DOHH2 (cell line): ENCODE data around the gene LTBR.

Source experiments
- H3F3A ChIP-seq: fragments of 200-600 bp; sonication (generic), shearing (Covaris generic); 2 replicates; pipeline ENCODE4 v1.6.0; 2016; ENCODE audit warnings: antibody characterized with exemption, mild to moderate bottlenecking; ENCODE audit not compliant: control insufficient read depth, insufficient read depth
- H3K27ac ChIP-seq: fragments of 200-600 bp; sonication (generic); 2 replicates; pipeline ENCODE4 v1.5.1; 2014; ENCODE audit warnings: low read depth, mild to moderate bottlenecking, low read length, moderate library complexity
- H3K27me3 ChIP-seq: fragments of 200-600 bp; sonication (generic); 2 replicates; pipeline ENCODE4 v1.6.1; 2014; ENCODE audit warnings: mild to moderate bottlenecking, low read length, mixed read lengths; ENCODE audit not compliant: control insufficient read depth
- H3K36me3 ChIP-seq: fragments of 200-600 bp; sonication (generic); 2 replicates; pipeline ENCODE4 v1.6.1; 2014; ENCODE audit warnings: mild to moderate bottlenecking, low read length, moderate library complexity, mixed read lengths; ENCODE audit not compliant: control insufficient read depth
- H3K4me1 ChIP-seq: fragments of 200-600 bp; sonication (generic); 2 replicates; pipeline ENCODE4 v1.6.1; 2014; ENCODE audit warnings: mild to moderate bottlenecking, low read length, mixed read lengths; ENCODE audit not compliant: control insufficient read depth
- H3K4me2 ChIP-seq: fragments of 200-600 bp; sonication (generic); 2 replicates; pipeline ENCODE4 v1.6.0; 2014; ENCODE audit warnings: mild to moderate bottlenecking, low read length, moderate library complexity
- H3K4me3 ChIP-seq: fragments of 200-600 bp; sonication (generic); 2 replicates; pipeline ENCODE4 v1.5.1; 2014; ENCODE audit warnings: mild to moderate bottlenecking, low read length, mixed read lengths
- H3K79me2 ChIP-seq: fragments of 200-600 bp; sonication (generic); 2 replicates; pipeline ENCODE4 v1.6.1; 2014; ENCODE audit warnings: mild to moderate bottlenecking, low read length, mixed read lengths; ENCODE audit not compliant: control insufficient read depth
- H3K9me2 ChIP-seq: fragments of 200-600 bp; sonication (generic); replicated peaks from 2 replicates; pipeline ENCODE4 v1.6.1; 2014; ENCODE audit warnings: mild to moderate bottlenecking, low read length, mixed read lengths; ENCODE audit not compliant: control insufficient read depth
- H3K9me3 ChIP-seq: fragments of 200-600 bp; sonication (generic); 2 replicates; pipeline ENCODE4 v1.6.1; 2014; ENCODE audit warnings: antibody characterized with exemption, low read length, mixed read lengths; ENCODE audit not compliant: control insufficient read depth, insufficient read depth
- H4K20me1 ChIP-seq: fragments of 200-600 bp; sonication (generic); 2 replicates; pipeline ENCODE4 v1.6.0; 2014; ENCODE audit warnings: low read depth, mild to moderate bottlenecking, antibody characterized with exemption, low read length, moderate library complexity; ENCODE audit not compliant: control insufficient read depth, insufficient read depth
- EZH2phosphoT487 ChIP-seq: fragments of 200-600 bp; sonication (generic); IDR thresholded peaks from 2 replicates; pipeline ENCODE4 v1.6.1; 2017; ENCODE audit warnings: borderline replicate concordance, mild to moderate bottlenecking, antibody characterized with exemption, low read length, moderate library complexity, mixed read lengths
- TF ChIP-seq, protein P1 (sequence below): fragments of 200-600 bp; sonication (generic); IDR thresholded peaks from one replicate; pipeline ENCODE4 v1.5.1; 2014; ENCODE audit warnings: antibody characterized with exemption, mild to moderate bottlenecking, low read depth, low read length; ENCODE audit not compliant: poor library complexity, severe bottlenecking

LTBR gene

DNA sequence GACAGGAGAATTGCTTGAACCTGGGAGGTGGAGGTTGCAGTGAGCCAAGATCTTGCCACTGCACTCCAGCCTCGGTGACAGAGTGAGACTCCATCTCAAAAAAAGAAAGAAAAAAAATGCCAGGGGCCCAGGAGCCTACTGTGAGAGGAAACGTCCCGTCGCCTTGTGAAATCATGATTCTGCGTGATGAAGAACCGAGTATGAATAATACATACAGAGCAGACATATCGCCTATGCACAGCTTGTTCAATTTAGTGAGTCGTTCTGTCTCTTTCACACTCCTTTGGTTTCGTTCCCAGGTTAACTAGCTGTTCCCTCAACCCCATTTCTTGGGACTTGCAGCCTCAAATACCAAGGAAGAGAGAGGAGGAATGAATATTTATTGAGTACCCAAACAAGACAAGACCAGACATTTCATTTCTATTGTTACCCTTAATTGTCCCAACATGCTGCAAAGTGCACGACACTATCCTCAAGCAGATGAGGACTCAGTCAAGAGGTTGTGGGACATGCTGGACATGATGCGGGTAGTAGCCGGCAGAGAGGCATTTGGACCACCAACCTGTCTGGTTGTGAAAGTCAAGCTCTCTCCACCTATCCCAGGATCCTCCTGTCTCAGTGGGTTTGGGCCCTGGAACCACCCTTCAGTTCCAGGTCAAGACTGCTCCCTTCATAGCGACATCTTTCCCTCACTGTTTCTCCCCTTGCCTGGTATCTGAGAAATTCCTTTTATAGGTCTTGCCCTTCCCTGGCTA lies 52.2 kb downstream of the LTBR start:
- no peaks in the 10 kb centered on the region for H3K36me3 ChIP-seq
- H3F3A ChIP-seq = peaks cover 28% of the 10 kb centered on the region
- no peaks in the 10 kb centered on the region for H3K79me2 ChIP-seq
- H3K9me2 ChIP-seq = no peaks in the 10 kb centered on the region
- H3K4me3 ChIP-seq = no peak overlapping the region
- TF ChIP-seq, protein P1, sequence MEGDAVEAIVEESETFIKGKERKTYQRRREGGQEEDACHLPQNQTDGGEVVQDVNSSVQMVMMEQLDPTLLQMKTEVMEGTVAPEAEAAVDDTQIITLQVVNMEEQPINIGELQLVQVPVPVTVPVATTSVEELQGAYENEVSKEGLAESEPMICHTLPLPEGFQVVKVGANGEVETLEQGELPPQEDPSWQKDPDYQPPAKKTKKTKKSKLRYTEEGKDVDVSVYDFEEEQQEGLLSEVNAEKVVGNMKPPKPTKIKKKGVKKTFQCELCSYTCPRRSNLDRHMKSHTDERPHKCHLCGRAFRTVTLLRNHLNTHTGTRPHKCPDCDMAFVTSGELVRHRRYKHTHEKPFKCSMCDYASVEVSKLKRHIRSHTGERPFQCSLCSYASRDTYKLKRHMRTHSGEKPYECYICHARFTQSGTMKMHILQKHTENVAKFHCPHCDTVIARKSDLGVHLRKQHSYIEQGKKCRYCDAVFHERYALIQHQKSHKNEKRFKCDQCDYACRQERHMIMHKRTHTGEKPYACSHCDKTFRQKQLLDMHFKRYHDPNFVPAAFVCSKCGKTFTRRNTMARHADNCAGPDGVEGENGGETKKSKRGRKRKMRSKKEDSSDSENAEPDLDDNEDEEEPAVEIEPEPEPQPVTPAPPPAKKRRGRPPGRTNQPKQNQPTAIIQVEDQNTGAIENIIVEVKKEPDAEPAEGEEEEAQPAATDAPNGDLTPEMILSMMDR = no peak
- no peak for TF ChIP-seq EZH2phosphoT487
- peaks cover 51% of the 10 kb centered on the region for H3K4me1 ChIP-seq
- H3K27ac ChIP-seq = no peak overlapping the region
- no peak overlapping the region for H3K4me2 ChIP-seq
- no peaks in the 10 kb centered on the region for H3K9me3 ChIP-seq
- no peaks in the 10 kb centered on the region for H3K27me3 ChIP-seq
- no peaks in the 10 kb centered on the region for H4K20me1 ChIP-seq

DNA sequence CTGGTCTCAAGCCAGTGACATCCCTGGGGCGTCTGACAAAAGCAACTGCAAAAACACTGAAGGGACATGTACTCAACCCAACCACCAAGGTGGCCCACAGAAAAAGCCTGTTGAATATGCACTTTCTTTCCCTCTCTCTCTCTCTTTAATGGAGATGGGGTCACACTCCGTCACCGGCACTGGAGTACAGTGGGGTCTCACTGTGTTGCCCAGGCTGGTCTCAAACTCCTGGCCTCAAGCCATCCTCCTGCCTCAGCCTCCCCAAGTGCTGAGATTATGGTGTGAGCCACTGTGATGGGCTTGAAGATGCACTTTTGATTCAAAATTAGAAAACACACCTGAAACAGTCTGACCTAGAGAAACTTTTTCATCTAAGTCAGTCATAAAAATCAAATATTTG lies 53.6 kb downstream of the LTBR start:
- no peaks in the 10 kb centered on the region for H3K36me3 ChIP-seq
- H3K4me2 ChIP-seq = no peak overlapping the region
- H4K20me1 ChIP-seq = no peaks in the 10 kb centered on the region
- H3K9me3 ChIP-seq = no peaks in the 10 kb centered on the region
- H3K27ac ChIP-seq = no peak overlapping the region
- no peaks in the 10 kb centered on the region for H3K9me2 ChIP-seq
- no peaks in the 10 kb centered on the region for H3K27me3 ChIP-seq
- no peak for TF ChIP-seq EZH2phosphoT487
- TF ChIP-seq, protein P1 = no peak
- H3K79me2 ChIP-seq = no peaks in the 10 kb centered on the region
- peaks cover 51% of the 10 kb centered on the region for H3K4me1 ChIP-seq
- H3F3A ChIP-seq = peaks cover 22% of the 10 kb centered on the region
- H3K4me3 ChIP-seq = no peak overlapping the region

DNA sequence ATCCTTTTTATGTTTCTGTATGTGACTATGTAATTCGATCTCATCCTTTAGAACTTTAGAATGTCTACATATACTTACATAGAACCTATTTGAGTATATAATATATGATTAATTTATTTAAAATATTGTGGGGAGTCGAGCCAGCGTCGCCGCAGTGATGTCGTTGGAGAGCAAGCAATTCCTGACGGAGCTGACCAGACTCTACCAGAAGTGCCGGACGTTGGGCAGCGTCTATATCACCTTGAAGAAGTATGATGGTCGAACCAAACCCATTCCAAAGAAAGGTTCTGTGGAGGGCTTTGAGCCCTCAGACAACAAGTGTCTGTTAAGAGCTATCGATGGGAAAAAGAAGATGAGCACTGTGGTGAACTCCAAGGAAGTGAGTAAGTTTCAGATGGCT lies 54.4 kb downstream of the LTBR start:
- Histone ChIP-seq H3K27ac (no peak overlapping the region), H3K36me3 (no peaks in the 10 kb centered on the region), H3K4me3 (no peak overlapping the region), H3K27me3 (no peaks in the 10 kb centered on the region), H3K4me1 (peaks cover 51% of the 10 kb centered on the region), H3K79me2 (no peaks in the 10 kb centered on the region), H3F3A (peaks cover 15% of the 10 kb centered on the region), H4K20me1 (no peaks in the 10 kb centered on the region), H3K9me3 (no peaks in the 10 kb centered on the region), H3K4me2 (no peak overlapping the region), H3K9me2 (no peaks in the 10 kb centered on the region)
- TF ChIP-seq, protein P1 = no peak
- TF ChIP-seq EZH2phosphoT487 = no peak
